ENCODE measurements around the gene METTL1.
"Not testable (repeated sequence)": the region's sequence is repeated elsewhere in the genome, so short reads cannot be mapped to it uniquely, and the experiment has no call there.

METTL1 gene

GRCh38 chr12:57771873-57772428 lies at the start of gene METTL1:
TSS of gene METTL1 (minus strand) at chr12:57772105. CDS start at chr12:57772083, 22 bp downstream.
- peak; percentile 72 for DNase-seq

- not testable (repeated sequence) for DNase-seq
These were observed 49.1 kb upstream of the METTL1 start for GRCh38 chr12:57821015-57821414.

- not testable (repeated sequence) for DNase-seq
These were observed 48.2 kb upstream of the METTL1 start for GRCh38 chr12:57820119-57820518.

DNA sequence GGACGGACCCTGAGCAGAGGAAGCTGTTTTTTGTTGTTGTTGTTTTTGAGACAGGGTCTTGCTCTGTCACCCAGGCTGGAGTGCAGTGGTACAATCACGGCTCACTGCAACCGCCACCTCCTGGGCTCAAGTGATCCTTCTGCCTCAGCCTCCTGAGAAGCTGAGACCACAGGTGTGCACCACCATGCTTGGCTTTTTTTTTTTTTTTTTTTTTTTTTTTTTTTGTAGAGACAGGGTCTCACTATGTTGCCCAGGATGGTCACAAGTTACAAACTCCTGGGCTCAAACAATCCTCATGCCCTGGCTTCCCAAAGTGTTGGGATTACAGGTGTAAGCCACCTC lies 46.1 kb upstream of the METTL1 start:
- DNase-seq = not testable (repeated sequence)

DNA sequence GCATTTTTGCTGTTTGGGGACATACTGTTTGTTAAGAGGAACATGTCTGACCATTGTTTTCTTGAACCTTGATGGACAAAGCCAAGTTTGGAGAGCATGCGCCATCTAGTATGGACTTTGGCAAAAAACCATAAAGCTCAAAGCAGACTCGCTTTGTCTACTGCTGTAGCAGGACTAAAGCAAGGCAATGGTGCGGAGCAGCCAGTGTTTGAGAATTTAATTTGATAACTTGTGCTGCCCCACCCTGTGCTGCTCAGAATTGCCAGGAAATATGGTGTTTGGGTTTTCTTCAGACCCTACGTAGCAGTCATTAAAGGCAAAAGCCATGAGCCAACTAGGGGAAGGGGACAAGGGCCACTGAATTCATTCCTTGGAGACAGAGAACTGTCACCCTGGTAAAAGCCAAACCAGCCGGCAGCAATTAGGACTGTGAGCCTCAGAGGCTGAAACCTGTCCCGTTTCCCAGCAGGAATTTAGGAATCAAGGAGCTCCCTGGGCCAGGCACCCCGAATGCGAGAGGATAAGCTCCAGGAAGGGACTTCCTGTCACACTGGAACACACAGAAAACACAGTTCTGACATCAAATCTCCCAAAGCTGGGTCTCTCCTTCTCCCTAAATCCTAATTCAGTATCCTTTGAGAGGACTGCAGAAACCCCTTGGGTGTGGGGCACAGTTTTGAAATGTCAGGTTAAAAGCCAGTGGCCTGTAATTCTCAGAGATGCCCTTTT lies 45.5 kb upstream of the METTL1 start:
- no peak for DNase-seq

GRCh38 chr12:57816855-57817151 lies 44.9 kb upstream of the METTL1 start:
- DNase-seq = no peak

DNA sequence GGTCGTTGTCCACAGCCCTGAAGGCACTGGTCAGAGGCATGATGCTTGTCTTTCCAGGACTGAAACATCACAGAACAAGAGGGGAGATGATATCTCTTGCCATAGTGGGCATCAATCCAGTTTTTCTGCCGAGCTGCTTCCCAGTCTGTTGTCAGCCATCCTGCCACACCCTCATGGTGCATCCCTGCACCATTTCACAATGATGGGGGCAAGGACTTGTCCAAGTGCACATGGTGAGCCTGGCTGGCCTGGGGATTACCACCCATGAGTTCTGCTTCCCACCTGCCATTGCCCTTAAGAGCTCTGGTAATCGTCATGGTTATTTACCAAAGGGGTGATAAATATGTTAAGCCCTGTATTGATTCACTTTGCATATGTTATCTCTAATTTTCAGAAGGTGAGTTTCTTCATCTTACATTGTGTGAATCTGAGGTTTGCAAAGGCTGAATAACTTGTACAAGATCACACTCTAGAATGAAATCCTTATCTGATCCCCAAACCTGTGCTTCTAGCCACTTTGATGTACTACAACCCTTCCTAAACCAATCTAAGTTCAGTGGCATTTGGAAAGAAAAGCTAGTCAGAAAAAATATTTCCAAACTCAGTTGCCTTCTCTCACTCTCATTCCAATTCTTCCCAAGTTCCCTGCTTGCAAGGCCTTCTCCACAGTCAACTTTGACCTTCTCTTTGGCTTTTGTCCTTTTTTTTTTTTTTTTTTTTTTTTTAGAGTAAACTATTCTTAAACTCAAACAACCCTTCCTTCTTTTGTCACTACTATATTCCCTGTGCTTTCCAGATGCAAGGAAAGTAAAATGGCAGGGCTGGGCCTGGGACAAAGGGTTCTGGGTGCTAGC lies 44.3 kb upstream of the METTL1 start:
- no peak for DNase-seq

DNA sequence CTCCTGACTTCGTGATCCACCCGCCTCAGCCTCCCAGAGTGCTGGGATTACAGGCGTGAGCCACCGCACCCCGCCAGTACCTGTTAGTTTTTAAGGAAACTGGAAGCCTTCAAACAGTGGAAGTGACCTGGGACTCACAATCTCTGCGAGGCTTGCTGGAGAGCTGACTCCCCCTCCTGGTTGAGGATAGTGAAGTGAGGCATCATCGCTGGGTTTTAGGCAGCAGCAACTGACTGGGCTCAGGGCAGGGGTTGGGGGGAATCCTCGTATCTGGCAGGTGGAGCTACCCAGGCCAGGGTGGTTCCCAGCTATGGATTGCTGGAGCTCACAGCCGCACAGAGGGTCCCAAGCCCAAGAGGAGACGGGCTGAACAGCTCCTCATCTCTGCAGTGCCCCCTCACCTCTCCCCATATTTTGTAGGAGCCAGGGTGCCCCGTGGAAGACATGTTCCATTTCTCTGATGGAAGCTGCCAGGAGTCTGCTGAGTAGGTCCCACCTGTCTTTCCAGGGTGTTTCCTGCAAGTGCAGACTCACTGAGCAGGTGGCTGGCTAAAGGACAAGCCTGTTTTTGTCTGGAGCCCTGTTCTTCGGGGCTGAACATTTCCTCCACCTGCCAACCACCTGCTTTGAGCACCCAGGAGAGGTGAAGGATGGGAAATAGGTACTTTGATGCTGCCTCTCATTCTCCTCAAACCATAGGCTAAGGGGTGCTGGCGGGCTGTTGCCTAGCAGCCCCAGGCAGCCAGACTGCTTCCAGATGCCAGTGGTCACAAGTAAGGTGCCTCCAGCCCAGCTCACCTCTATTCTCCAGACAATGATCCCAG lies 43.5 kb upstream of the METTL1 start:
- no peak for DNase-seq

GRCh38 chr12:57813971-57814772 lies 42.3 kb upstream of the METTL1 start:
- no peak for DNase-seq

DNA sequence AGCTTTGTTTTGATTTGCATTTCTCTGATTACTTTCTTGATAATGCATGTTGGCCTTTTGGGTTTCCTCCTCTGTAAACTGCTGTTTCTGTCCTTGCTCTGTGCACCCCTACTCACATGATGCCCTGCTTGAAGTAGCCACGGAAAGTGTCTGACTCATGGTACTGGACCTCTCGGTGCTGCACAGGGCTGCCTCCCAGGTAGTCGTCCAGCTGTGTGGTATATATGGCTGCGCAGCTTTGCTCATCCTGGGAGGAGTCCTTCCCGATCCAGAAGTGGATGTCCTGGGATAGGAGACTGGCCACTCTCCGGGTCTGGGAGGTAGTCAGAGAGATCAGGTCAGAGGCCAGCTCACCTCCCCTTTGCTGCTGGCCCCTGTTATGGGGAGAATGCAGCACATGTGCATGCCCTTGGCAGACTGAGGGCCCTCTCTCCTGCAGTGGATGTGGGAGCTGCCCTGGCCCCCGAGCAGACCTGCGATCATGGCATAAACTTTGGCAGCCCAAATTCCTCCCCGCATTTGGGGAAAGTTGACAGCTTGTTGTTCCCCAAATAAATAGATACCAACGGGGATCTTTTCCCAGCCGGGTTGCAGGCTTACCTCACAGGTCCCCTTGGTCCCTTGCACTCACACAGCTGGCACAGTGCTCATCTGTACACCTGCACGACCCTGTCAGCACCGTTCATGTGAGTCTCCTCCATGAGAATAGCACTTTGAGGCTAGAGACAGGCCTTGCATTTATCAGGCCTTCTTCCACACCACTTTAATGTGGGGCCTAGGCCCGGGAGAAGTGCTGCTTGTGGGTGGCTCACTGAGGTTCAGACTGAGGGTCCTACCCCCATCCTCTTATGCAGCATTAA lies 41.4 kb upstream of the METTL1 start:
- DNase-seq = no peak

- no peak for DNase-seq
These were observed 39.3 kb upstream of the METTL1 start for GRCh38 chr12:57811028-57811755.

- no peak for DNase-seq
These were observed 38.5 kb upstream of the METTL1 start for GRCh38 chr12:57810450-57810849.

GRCh38 chr12:57809425-57809824 lies 37.5 kb upstream of the METTL1 start:
- DNase-seq = no peak

DNA sequence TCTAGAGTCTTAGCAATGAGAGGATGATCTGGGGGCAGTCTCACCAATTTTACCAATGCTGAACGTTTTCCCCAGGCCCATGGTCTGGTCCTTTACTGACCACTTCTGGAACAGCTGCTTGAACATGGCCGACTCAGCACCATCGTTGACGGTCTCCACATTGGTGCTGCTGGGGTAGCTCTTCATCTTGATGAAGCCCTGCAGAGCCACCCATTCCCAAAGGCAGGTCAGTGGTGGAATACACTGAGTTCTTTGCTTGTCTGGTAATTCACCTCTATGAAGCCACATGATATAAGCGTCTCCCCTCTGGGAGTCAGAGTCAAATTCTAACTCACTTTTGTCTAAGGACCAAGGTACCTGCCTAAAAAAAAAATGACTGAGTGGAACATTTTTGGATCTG lies 36.4 kb upstream of the METTL1 start:
- no peak for DNase-seq

- no peak for DNase-seq
These were observed 35.4 kb upstream of the METTL1 start for GRCh38 chr12:57807285-57807684.

- DNase-seq = no peak
These were observed 34.8 kb upstream of the METTL1 start for GRCh38 chr12:57806677-57807076.

- DNase-seq = no peak
These were observed 31.5 kb upstream of the METTL1 start for GRCh38 chr12:57803319-57803893.

- no peak for DNase-seq
These were observed 30.7 kb upstream of the METTL1 start for GRCh38 chr12:57802607-57803006.

DNA sequence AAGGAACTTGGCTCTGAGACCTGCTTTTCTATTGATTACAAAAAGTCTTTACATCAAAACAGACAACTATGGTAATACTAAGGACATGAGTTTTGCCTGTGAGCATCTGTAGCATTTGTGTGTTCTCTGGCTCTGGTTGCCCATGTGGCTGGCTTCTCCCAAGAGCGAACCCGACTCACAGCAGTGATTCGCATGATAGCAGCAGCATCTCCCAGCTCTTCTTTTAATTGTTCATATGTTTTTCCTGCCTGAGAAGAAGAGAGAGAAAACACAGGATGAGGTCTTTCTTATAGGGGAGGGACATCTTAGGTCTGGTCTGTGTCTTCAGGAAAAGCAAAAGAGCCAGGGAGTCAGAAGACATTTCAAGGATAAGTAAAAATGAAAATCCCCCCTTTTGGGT lies 29.1 kb upstream of the METTL1 start:
- DNase-seq = no peak

GRCh38 chr12:57797933-57798332 lies 26.0 kb upstream of the METTL1 start:
- DNase-seq = no peak

Measured in NCI-H2081 treated with DMSO at 0.1 percent for 48 hours (cell line).